DMS 273 (cell line): ENCODE measurements around the gene ENO4.

Experiments
- DNase-seq: peaks from one replicate; lab custom pipeline; 2025; ENCODE audit not compliant: unreplicated experiment; lab: John Stamatoyannopoulos, UW

The ENO4 gene, protein sequence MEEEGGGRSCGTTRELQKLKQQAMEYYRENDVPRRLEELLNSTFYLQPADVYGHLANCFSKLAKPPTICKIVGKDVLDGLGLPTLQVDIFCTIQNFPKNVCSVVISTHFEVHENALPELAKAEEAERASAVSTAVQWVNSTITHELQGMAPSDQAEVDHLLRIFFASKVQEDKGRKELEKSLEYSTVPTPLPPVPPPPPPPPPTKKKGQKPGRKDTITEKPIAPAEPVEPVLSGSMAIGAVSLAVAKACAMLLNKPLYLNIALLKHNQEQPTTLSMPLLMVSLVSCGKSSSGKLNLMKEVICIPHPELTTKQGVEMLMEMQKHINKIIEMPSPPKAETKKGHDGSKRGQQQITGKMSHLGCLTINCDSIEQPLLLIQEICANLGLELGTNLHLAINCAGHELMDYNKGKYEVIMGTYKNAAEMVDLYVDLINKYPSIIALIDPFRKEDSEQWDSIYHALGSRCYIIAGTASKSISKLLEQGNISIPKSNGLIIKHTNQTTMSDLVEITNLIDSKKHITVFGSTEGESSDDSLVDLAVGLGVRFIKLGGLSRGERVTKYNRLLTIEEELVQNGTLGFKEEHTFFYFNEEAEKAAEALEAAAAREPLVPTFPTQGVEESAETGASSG

DNA sequence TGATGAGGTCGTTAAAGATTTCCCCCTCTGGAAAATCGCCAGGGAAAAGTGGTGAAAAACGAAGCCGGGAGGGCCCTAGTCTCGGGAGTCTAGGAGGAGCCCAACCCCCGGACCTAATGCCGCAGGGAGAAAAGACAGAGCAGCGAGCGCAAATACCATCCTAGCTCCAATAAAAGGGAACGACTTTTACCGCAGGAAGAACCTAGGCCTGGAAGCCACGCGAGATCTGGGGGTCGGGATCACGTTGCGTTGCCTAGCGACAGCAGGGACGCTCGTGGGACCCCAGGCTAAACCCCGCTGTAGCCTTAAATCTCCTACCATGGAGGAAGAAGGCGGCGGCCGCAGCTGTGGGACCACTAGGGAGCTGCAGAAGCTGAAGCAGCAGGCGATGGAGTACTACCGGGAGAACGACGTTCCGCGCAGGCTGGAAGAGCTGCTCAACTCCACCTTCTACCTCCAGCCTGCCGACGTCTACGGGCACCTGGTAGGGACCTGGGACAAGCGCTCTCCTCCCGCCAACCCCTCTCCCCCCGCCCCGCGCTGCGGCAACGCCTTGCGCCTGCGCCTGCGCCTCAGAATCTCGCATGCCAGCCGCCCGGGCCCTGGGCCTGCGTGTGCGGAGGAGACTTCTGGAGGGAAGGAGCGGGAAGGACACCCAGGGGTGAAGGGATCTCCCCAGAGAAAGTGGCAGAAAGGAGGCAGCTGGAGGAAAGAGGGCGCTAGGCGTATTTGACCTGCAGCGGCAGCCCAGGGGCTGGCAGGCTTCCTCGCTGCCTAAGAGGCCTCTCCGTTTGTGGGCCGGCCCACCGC lies at the start of gene ENO4:
ENO4 (plus strand) TSS at position 252 of the 810 bp plus-strand sequence; CDS start at position 320, 68 bp downstream.
- DNase-seq = peak; percentile 93

DNA sequence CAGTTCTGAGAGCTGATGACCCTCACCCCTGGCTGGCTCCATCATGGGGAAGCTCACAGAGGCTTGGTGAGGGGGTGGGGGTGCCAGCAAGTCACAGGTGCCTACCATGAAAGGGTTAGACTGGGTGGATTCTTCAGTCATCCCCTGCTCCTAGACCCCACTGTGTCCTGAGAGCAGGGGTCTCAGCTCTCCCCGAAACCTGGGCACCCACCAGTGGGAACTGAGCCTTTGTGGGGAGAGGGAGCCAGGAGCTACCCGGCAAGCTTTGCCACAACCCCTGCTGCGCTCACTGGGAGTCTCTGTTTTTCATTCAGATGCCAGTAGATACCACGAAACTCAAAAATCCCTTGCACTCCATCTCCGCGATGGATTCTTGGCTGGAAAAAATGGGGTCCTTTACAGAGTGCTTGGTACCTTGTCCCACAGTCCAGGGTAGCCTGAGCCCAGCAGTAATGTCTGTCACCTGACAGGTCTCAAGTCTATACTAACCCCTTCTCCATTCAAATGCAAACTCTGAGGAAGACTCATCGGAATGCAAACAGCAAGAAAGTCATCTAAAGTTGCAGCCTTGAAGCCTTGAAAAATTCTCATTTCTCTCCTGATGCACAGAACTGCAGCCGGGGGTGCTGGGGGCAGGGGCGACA lies 48.9 kb upstream of the ENO4 start:
- no peak for DNase-seq

DNA sequence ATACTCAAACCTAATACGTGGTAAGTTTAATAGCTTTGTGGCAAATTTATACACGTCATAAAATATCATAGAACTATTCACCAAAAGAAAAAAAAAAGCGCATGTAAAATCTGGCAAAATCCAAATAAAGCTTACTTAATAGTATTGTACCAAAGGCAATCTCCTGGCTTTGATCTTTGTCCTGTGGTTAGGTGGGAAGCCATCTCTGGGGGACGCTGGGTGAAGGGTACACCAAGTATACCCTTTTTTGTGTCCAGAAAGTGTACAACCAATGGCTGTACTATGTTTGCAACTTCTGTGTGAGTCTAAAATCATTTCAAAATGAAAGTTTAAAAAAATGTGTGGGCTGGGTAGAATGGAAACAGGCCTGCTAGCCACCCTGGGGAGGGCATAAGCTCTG lies 47.6 kb upstream of the ENO4 start:
- no peak for DNase-seq

DNA sequence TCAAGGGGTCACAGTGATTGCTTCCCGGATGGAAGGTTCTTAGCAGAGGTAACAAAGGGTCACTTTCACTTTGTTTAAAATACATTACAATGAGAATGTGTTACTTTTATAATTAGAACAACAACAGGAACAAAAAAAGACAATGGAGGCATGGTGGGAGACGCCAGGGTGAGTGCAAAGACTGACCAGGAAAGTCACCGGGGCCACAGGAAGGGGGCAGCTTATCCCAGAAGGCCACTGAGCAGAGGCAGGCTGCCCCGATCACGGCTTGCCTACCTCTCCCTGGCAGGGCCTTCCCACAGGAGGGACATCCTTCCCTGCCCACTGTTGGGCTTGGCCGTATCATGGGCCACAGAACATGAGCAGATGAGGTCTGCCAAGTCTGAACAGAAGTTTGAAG lies 46.8 kb upstream of the ENO4 start:
- no peak for DNase-seq

DNA sequence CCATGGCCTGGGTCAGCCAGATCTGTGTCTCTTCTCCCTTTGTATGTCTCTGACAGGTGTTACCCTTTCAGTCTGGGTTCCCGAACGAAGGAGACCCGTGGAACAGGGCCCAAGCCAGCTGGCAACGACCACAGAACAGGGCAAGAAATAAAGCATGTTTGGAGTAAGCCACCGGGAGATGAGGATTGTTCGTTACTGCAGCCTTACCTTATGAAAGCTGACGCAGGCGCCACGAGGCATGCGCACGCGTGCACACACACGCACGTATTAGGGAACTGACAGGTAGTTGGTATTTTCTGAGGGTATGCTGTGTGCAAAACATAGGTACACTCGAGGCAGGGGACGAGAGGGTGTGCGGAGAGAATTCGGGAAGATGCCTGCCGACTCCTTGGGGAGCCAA lies 46.4 kb upstream of the ENO4 start:
- DNase-seq = no peak

DNA sequence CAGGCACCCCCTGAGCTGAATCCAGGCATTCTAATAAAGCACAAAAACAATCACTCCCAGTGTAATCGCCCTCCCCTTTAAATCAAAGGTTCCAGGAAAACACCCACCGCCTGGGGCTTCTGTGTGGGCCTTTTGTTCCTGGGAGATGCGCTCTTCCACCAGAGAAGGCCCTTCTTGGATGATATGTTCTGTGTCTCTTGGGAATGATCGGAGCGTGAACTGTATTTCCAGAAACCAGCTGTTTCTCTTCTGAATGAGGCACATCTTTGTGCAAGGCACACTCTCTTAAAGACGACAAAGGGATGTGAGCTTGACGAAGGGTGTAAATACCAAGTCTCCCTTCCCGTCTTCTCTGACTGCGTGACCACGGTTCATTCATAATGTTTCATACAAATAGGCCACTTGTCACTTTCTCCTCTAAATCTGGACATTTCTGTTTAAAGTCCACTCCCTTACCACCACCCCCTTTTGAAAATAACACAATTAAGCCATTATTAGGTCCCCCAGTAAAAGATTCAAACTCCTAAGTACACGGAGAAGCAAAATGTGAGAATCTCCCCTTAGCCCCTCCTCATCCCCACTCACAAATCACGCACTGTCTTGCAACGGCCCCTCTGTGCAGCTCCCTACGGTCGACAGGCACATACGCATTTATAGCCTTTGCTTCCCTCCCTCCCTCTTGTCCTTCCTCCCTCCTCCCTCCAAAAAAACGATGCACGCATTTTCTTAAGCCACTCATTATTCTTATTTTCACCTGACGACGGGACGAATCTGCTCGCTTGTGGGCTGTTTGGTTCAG lies 45.6 kb upstream of the ENO4 start:
- DNase-seq = no peak

DNA sequence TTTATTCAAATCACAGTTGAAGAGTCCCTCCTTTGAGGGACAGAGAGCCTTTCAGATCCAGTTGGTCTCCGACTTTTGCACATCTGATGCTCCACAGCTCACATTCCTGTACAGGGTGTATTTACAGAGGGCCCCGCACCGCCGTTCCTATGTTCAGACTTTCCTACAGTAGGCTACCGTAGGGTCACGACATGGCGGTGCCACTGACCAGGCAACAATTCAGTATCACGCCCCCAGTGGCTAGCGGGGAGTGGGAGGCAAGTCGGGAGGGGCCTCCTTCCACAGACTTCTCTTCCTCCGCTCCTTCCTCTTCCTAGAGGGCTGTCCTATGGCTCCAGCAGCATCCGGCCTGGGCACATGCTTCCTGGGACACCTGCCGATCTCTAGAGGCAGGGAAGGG lies 40.6 kb upstream of the ENO4 start:
- no peak for DNase-seq

DNA sequence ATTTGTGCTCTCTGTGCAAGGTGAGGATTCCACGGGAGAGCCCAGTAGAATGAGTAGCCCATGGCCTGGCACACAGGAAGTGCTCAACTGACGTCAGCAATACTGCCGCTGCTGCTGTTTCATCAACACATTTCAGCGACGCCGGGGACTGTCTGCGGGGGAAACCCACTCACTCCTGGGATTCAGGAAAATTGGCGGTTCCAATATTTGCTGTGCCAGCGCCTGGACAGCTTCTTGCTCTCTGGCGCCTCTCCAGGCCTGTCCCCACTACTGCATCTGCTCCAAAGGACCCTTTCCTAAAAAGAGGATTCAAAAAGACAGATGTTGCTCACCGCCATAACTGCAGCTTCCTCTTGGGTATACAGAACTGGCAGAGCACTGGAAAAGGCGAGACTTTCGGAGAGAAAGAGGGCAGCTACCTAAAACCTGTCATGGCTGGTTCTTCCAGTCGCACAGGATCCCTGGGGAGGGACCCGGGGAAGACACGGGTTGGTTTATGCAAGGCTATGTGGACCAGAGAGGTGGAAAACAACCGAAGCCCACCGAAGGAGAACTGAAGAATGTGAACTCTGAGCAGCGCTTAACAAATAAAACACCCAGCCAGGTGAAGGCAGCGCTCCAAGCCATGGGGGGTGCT lies 39.7 kb upstream of the ENO4 start:
- DNase-seq = peak; percentile 82

DNA sequence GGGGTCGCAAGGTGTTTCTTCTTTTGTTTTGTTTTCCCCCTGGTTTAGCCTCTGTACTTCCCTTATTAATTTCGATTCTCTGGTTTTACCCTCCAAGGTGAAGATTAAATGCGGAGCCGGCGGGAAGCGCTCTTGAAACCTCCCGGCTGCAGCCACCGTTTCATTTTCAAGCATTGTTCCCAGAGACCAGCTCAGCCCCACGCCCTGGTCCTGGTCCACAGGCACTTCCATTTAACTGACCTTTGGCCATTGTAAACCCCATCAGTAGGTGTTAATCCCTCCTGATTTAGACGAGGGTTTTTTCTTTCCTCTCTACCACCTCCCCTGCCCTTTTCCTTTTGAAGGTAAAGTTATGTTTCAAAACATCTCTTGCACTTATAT lies 39.2 kb upstream of the ENO4 start:
- no peak for DNase-seq

DNA sequence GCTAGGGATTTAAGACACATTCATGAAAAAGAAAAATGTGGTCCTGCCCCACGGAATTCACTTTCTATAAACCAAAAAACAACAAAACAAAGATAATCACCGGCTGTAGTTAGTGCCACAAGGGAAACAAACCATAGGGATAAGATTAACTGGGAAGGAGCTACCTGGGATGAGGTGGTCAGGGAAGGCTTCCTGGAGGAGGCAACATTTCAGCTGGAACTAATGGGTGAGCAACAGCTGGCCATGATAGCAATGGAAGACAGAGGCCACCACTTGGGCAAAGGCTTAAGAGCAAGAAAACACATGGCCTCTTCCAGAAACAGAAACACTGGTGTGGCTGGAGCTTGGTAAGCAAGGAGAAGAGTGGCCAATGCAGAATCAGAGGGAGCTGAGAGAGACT lies 38.4 kb upstream of the ENO4 start:
- no peak for DNase-seq

DNA sequence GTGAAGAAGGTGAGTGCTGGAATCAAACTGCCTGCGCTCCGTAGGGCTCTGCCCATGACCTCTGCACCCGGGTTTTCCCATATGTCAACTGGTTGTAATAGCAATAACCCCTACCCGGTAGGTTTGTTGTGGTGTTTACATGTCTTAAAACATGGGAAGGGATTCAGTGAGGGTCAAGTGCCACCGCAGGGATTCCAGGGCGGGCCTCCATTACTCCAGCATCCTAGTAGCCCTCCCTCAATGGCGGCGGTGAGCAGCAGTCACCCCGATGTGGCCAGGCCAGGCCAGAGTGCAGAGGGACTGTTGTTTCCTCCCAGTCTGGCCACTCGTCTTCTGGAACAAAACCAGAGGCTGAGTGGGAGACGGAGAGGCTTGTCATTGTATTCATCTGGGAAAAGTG lies 37.6 kb upstream of the ENO4 start:
- no peak for DNase-seq

DNA sequence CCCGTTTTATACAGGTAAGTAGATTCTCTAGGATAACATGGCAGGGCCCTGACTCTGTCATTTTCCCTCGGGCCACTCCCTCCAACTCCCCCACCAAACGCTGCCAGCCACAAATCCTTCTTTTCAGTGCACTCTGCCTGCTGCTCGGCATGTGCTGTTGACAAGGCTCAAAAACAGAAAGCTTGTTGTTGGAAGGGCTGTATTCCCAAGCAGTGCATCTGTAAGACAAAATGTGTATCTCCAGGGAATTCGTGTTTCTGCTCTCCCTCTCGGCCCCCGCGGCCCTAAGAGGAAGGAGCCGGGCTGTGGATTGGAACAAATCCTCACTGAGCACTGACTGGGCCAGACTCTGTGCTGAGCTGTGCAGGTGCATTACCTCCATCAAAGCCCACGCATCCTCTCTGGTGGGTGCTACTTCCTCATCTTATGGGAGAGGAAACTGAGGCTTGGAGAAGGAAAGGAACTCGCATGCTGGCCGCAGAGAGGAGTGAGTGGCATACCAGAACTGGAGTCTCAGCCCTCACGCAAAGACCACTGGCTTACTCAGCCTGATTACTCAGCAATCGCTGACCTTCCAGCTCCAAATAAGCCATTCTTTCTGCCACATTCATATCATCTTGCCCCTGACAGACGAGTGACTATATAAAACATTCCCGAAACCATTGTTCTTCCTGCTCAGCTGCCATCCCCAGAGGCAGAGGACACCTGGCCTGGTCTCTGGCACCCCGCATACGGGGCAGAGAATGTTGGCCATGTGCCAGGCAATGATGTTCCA lies 33.5 kb upstream of the ENO4 start:
- DNase-seq = no peak

DNA sequence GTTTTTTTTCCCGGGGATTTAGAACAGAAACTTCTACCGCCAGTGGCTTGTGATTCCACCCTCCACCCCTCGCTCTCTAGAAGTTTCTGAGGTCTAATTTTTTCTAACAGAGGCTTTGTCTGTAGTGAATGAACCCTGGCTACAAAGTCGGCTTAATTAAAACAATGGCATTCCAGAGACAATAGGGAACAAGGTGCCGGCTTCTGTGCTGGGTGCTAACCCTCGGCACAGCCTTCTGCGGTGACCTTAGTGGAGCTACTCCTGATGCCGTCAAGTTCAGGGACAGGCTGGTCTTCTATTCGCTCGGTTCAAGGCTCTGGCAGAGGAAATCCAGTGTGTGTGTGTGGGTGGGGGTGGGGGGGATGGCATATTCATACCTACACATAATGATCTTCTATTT lies 32.1 kb upstream of the ENO4 start:
- DNase-seq = no peak

DNA sequence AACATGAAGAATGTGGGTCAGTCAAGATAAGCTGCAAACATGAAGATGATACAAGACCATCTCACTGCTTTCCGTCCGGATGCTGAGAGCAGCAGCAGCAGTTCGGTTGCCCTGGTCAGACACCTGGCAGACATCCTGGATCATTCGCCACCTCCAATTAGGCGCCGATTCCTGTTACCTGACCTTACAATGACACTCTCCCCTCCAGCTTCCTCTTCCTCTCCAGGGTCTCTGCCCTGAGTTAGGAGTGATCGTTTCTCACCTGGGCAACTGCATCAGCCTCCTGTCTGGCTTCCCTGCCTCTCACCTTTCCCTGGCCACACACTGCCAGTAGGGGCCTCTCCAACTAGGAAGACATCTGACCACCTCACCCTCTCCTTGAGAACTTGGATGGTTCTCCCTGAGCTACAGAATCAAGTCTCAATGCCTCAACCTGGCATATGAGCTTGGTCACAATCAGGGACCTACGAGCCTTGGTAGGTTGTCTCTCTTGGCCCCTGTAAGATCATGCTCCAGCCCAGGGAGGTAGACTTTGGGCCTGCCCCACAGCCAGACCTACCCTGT lies 31.4 kb upstream of the ENO4 start:
- no peak for DNase-seq

DNA sequence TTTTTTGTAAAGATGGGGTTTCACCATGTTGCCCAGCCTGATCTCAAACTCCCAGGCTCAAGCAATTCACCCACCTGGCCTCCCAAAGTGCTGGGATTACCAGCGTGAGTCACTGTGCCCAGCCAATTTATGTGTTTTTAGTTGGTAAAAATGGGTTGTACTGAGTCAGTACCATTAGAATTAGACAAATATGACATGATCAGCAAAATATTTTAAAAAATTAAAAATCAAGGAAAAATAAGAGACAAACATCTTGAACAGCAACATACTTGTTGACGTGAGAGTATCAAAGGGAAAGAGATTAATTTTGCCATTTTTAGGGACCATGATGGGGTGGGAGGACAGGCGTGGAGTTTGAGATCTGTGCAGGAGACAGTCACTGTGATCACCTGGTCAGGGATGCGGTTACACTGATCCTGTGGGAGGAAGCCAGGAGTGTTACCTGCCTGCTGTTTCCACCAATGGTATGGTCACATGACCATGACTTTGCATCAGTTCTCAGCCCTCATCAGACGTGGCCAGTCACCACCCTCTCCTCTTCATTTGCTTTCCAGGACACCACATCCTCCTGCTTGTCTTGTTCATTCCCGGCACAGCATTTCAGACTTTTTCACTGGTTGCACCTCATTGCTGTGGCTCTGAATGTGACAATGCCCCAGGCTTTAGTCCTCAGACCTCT lies 29.2 kb upstream of the ENO4 start:
- no peak for DNase-seq

DNA sequence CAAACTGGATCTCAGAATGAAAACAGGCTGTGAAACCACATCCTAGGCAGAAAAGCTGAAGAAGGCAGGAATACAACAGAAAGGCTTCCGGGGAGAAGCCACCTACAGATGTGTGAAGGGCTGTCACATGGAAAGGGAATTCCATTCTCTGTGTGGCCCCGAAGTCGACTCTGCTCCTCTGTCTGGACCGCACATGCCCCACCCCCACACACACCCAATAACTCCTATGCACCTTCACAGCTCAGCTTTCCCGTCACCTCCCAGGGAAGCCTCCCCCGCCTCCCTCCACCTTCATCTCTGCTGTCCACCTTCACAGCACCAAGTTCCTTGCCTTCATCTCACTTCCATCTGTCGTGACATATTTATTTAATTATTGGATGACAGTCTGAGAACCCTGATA lies 23.4 kb upstream of the ENO4 start:
- no peak for DNase-seq

DNA sequence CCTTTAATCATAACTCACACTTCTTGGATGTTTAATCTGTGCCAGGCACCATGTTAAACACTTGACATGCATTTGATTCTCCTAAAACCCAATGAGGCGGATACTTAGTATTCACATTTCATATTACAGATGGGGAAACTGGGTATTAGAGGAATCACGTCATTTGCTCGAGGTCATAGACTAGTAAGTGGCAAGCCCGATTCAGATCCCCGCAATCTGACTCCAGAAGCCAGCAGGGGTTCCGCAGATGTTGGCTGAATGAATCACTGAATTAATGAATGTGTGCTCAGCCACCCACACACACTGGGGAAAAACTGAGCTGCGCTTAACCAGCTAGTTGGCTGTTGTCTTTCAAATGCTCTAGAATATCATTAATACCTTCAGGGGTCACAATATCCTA lies 22.5 kb upstream of the ENO4 start:
- DNase-seq = peak; percentile 93

DNA sequence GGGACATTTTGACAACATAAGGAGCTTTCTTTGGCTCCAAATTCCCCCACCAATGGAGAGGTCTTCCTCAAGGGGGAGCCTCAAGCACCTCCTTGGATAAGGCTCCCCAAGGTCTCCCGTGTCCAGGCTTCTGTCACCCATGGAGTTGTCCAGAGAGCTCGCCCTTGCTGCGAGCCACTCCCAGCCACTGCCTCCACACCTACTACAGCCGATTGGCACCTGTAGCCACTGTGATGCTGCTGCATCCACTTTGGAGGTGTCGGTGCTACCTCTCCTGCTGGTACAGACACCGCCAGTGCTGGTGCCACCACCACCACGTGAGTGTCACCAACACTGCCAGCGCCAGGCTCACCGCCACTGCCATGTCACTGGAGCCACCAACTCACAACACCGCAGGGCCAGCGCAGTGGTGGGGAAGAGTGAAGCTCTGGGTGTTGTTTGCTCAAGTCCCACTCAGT lies 22.1 kb upstream of the ENO4 start:
- DNase-seq = no peak
